Stimulated activated CD4-positive, alpha-beta T cell treated with anti-CD3 and anti-CD28 coated beads, Interleukin-15, amount 100 ng/mL, for 48 hours (primary cell): ENCODE results near the gene ST8SIA4.

ENCODE experiments used
- DNase-seq, 2 donors: peaks; one replicate each; pipeline ENCODE4 v3.0.0-alpha.2; 2020; ENCODE audit warnings: low read depth in 2 of 2

The ST8SIA4 gene, protein sequence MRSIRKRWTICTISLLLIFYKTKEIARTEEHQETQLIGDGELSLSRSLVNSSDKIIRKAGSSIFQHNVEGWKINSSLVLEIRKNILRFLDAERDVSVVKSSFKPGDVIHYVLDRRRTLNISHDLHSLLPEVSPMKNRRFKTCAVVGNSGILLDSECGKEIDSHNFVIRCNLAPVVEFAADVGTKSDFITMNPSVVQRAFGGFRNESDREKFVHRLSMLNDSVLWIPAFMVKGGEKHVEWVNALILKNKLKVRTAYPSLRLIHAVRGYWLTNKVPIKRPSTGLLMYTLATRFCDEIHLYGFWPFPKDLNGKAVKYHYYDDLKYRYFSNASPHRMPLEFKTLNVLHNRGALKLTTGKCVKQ

DNA sequence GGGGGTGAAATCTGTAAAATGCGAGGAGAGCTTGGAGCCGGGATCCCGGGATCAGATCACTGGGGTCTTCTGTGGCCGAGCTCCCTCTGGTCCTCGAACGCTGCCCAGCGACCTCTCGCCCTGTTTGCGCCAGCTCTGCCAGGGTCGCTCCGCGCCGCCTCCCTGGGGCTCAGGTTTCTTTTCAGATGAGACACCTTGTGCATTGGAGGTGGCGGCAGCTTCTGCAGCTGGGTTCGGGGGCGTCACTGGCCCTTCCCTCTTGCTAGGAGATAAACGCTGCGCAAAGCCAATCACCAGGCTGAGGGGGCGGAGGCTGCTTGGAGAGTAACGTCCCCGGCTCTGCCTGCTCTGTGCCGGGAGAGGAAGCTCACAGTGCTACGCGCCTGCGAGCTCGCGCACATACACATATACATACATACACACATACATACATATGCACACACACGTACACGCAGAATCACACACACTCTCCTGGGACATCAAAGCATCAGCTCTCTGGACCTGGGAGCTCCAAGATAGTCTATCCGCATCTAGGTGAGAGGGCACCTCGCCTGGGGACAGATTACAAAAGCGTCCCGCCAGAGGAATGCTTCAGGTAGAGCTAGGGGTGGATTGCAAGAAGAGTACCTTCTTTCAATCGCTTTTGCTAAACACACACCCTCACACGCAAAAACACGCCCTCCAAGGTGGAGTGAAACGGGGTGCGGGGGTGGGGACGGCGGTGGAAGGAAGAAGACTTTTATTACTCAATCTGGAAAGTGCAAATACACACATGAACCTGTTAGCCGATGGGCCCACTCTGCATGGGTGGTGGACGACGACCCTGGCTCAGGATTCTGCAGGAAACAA, at the start of gene ST8SIA4:
TSS of gene ST8SIA4 (minus strand) at position 244 of the 849 bp plus-strand sequence. CDS start 327 bp downstream, outside the sequence.
- peak; percentile 90 to 92 for DNase-seq

GRCh38 chr5:100950985-100951384, 47.9 kb upstream of the ST8SIA4 start:
- DNase-seq = no peak

GRCh38 chr5:100913298-100913697, 10.2 kb upstream of the ST8SIA4 start:
- DNase-seq = no peak

DNA sequence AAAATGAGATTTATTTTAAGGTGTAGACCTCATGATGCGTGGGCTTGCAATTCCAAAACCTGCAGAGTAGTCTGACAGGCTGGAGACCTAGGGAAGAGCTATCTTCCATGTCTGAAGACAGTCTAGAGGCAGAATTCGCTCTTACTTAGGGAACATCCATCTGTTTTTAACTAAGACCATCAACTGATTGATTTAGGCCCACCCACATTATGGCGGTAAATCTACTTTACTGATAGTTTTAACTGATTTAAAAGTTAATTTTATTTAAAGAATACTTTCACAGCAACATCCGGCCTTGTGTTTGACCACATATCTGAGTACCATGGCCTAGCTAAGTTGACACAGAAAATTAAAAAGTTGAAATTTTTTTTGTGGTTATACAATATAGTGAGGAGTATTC, 6.0 kb upstream of the ST8SIA4 start:
- no peak for DNase-seq

- DNase-seq = no peak
Observed at GRCh38 chr5:100905259-100905914, 2.3 kb upstream of the ST8SIA4 start.

GRCh38 chr5:100904259-100904861, 1.3 kb upstream of the ST8SIA4 start:
- peak; percentile 45 to 49 for DNase-seq

DNA sequence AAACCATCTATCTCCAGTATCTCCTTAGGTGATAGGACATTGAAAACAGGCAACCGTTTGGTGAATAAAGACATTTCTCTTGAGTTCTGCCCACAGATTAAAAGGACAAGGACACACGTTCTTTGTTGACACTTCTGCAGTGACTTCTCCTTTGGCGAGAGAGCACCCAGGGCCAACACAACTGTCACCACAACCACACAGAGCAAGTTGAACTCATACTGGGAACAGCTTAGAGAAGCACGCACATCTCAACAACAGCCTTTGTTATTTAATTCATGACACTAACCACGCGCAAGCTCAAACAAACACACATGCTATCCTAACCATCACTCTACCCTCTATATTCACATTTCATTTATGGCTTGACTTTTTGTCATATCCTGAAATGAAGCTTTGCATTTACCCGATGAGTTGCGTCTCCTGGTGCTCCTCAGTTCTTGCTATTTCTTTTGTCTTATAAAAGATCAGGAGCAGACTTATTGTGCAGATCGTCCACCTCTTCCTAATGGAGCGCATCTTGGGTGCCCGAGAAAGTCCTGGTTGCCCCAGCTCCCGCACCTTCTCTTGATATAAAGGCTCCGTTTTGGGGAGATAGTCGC, 543 bp downstream of the ST8SIA4 start:
- DNase-seq = peak in 1 of 2 donors; percentile 16

GRCh38 chr5:100901821-100902341, 1.2 kb downstream of the ST8SIA4 start:
- DNase-seq = peak; percentile 32 to 38

GRCh38 chr5:100900796-100901781, 2.0 kb downstream of the ST8SIA4 start:
- DNase-seq = peak; percentile 91

DNA sequence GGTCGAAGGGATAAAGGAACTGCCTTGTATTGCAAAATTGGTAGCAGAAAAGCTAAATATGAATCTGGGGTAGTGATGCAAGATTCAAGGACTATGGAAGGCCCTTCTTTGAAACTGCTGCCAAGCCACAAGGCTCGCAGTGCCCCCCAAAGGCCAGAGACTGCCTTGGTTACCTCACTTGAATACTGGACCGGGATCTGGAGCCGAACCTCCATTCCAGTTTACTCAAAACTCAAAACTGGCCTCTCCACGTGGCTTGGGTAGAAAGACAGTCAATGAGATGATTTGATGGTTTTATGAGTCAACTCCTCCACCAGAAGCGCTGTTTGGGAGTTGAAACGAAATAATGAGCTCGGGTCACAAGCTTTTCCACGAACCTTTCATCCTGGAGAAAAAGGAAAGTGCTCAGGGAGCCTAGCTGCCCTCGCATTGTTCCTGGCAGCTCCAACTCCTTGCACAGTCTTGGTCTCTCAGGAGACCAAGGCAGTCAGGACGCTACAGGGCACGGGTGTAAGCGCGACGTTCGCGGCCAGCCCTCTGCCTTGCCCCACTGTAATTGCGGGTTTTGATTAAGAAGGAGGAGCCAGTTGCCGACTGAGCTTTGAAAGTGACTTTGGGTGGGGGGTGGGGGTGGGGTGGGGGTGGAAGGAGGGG, 2.8 kb downstream of the ST8SIA4 start:
- peak; percentile 43 to 48 for DNase-seq

DNA sequence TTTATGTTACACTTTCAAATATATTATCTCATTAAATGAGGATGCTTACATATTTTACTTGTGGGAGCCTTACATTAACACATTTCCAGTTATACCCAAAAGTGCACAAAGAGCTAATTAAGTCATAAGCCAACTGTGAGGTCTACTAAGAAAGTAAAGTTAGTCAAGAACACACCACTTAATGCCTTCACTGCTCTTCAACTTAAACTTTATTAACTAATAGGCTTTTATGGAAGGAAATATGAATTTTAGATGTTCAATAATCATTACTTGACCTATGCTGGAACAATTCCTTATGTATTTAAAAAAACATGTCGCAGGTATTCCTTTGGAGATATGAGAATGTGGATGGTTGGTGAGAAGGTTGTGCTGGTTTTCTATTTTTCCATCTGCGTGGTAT, 3.4 kb downstream of the ST8SIA4 start:
- no peak for DNase-seq

- no peak for DNase-seq
Observed at GRCh38 chr5:100898504-100899346, 4.4 kb downstream of the ST8SIA4 start.

GRCh38 chr5:100896054-100896453, 7.0 kb downstream of the ST8SIA4 start:
- no peak for DNase-seq

DNA sequence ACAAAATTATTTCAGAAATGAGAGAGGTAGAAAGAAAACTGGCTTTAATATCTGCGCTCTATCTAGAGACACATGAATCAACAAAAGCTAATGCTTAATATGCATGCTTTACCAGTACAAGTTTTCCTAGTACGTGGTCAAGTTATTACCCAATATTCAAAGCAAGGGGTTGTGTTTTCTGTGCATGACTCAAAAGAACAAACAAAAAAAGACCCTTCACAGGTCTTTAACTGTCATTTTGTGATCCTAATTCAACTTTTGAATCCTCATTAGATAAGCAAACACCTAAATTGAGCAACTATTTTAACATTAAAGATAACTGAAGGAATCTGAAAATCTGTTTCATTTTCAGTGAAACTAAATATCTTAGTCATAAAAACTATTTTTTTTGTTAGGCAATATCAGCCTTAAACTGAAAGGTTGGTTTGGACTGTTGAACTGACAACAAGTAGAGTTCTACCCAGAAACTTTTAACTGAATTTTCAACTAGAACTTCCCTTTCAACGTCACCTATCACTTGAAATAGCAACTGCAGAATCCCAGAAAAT, 12.5 kb downstream of the ST8SIA4 start:
- no peak for DNase-seq

GRCh38 chr5:100889896-100890295, 13.2 kb downstream of the ST8SIA4 start:
- no peak for DNase-seq

- DNase-seq = no peak
Observed at GRCh38 chr5:100889165-100889743, 13.8 kb downstream of the ST8SIA4 start.

DNA sequence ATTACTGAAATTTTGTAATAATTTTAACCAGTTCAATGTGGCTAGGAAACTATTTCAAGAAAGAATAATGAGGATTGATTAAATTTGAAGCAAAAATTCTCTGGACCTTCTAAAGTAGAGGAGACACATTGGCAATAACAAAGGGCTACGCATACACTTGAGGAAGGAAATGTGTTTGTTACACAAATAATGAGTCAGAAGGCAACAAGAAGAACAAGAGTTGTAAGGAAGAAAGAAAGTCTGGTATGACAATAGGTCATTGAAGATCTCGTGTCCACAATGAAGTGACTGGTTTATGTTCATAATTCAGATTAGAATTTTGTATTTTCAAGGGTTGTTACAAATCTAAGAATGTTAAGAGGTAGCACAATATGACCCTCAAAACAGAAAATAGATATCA, 25.8 kb downstream of the ST8SIA4 start:
- DNase-seq = no peak
